ENCODE data around the gene ABCC5.
"Not testable (repeated sequence)": the region's sequence is repeated elsewhere in the genome, so short reads cannot be mapped to it uniquely, and the experiment has no call there.

ABCC5 gene

GRCh38 chr3:184017672-184018423 is at the start of gene ABCC5:
Gene ABCC5, minus strand, starts transcription at chr3:184017884. Its CDS starts 3,492 bp downstream, at chr3:184014392.
- DNase-seq (ENCODE audit: low read depth in 2 of 2): peak; percentile 57 to 69

GRCh38 chr3:184066211-184066610 is 48.5 kb upstream of the ABCC5 start:
- no peak for DNase-seq (ENCODE audit: low read depth in 2 of 2)

DNA sequence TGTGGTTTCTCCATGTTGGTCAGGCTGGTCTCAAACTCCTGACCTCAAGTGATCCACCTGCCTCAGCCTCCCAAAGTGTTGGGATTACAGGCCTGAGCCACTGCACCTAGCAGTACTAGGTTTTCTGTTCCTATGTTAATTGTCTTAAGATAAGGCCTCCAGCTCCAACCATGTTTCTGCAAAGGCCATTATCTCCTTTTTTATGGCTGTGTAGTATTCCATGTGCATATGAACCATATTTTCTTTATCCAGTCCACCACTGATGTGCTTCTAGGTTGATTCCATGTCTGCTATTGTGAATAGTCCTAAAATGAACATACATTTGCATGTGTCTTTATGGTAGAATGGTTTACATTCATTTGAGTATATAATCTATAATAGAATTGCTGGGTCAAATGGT is 45.0 kb upstream of the ABCC5 start:
- no peak for DNase-seq (ENCODE audit: low read depth in 2 of 2)

DNA sequence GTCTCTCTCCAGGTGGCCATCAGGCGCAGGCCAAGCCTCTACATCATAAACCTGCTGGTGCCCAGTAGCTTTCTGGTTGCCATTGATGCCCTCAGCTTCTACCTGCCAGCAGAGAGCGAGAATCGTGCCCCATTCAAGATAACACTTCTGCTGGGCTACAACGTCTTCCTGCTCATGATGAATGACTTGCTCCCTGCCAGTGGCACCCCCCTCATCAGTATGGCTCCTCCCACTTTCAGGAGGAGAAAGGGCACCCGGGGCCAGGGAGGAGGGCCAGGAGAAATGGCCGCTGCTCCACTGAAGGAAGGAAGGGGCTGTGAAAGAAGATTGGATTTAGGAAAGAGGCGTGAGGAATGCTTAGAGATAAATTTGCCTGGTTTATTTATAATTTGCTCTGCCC is 41.7 kb upstream of the ABCC5 start:
- no peak for DNase-seq (ENCODE audit: low read depth in 2 of 2)

DNA sequence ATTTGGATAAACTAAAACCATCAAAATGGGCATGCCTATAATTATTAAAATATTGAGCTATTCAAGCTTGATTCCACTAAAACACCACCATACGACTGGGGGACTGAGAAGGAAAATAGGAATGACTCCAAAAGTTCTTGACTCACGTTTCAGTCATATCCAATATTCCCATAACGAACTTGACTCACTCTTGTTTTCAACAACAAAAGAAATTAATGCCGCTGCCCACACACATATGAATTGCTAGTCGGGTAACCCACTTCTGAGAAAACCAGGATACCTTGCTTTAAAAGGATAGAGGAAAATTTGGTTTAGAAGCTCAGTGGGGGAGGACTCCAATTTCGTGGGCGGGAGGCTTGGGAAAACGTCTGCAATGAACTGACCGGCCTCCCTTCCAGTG is 40.3 kb upstream of the ABCC5 start:
- DNase-seq (ENCODE audit: low read depth in 2 of 2): no peak

GRCh38 chr3:184052767-184053166 is 35.1 kb upstream of the ABCC5 start, which contains the start of gene HTR3C:
Gene HTR3C, plus strand, starts transcription at chr3:184053047. Its CDS starts 34 bp downstream, at chr3:184053081.
- no peak for DNase-seq (ENCODE audit: low read depth in 2 of 2)

GRCh38 chr3:184050217-184050847 is 32.6 kb upstream of the ABCC5 start:
- no peak for DNase-seq (ENCODE audit: low read depth in 2 of 2)

GRCh38 chr3:184045995-184046394 is 28.3 kb upstream of the ABCC5 start:
- DNase-seq (ENCODE audit: low read depth in 2 of 2): no peak

DNA sequence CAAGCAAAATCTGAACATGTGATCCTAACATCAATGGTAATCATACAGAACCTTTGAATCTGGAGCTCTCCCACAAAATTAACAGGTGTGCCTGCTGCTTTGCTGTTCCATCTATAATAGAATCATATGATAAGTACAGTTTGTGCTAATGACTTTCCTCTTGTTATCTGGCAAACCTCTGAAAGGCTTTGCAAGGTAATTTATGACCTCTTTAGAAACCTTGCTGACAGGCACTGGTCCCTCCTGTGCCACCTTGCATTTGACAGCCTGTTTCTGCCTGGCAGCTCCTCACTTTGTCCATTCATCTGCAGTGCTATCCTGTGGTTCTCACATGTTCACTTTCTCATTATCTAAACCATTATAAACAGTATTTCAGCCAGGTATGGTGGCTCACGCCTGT is 24.9 kb upstream of the ABCC5 start:
- no peak for DNase-seq (ENCODE audit: low read depth in 2 of 2)

- DNase-seq (ENCODE audit: low read depth in 2 of 2): no peak
These were observed 22.3 kb upstream of the ABCC5 start for GRCh38 chr3:184040010-184040409.

- DNase-seq (ENCODE audit: low read depth in 2 of 2): no peak
These were observed 21.7 kb upstream of the ABCC5 start for GRCh38 chr3:184039414-184039813.

- not testable (repeated sequence) for DNase-seq (ENCODE audit: low read depth in 2 of 2)
These were observed 20.6 kb upstream of the ABCC5 start for GRCh38 chr3:184038307-184038706.

- no peak for DNase-seq (ENCODE audit: low read depth in 2 of 2)
These were observed 20.1 kb upstream of the ABCC5 start for GRCh38 chr3:184037816-184038215.

DNA sequence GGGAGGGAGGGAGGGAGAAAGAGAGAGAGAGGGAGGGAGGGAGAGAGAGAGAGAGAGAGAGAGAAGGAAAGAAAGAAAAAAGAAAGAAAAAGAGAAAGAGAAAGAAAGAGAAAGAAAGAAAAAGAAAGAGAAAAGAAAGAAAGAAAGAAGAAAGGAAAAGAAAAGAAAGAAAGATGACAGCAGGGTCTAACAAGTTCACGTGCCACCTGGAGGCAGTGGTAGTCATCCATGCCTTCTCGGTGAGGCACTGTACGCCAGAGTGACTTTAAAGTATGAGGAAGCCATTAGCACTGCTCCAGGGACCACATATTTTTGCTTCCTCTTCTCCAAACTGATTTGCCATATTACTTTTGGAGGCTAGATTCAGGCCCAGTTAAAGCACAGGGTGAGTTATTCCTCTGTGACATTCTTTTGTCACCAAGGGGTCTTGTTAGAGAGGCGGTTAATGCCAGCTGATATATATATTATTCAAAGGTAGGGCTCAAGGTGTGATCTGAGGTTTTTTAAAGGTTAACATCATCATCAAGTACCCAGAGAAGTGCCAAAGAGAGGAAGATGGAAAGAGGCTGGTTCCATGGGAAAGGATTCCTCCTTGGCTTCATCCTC is 13.6 kb upstream of the ABCC5 start, which contains the start of gene HTR3D:
TSS of gene HTR3D (plus strand) at position 556 of the 606 bp plus-strand sequence. CDS start at position 556, 0 bp downstream.
- DNase-seq (ENCODE audit: low read depth in 2 of 2): no peak

- no peak for DNase-seq (ENCODE audit: low read depth in 2 of 2)
These were observed 12.9 kb upstream of the ABCC5 start for GRCh38 chr3:184030536-184030935.

GRCh38 chr3:184029443-184029842 is 11.8 kb upstream of the ABCC5 start:
- DNase-seq (ENCODE audit: low read depth in 2 of 2): no peak

DNA sequence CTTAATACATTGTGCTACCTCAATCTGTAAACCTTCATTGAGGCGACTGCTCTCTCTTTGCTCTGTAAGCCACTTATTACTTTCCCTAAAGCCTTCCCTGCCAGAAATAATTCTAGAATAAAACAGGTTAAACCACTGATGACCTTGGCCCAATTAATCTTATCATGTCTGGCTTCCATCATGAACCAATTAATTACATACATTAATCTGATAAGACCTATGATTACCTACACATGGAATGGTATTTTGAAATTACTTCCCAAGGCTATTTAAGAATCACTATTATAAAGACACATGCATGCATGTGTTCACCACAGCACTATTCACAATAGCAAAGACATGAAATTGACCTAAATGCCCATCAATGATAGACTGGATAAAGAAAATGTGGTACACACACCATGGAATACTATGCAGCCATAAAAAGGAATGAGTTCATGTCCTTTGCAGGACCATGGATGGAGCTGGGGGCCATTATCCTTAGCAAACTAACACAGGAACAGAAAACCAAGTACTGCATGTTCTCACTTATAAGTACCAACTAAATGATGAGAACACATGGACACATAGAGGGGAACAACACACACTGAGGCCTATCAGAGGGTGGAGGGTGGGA is 10.7 kb upstream of the ABCC5 start:
- DNase-seq (ENCODE audit: low read depth in 2 of 2): not testable (repeated sequence)

DNA sequence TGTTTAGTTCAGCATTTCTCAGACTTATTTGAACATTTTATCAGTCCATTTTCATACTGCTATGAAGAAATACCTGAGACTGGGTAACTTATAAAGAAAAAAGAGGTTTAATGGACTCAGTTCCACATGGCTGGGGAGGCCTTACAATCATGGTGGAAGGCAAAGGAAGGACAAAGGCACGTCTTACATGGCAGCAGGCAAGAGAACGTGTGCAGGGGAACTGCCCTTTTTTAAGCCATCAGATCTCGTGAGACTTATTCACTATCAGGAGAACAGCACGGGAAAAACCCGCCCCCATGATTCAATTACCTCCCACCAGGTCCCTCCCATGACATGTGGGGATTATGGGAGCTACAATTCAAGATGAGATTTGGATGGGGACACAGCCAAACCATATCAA is 7.6 kb upstream of the ABCC5 start:
- not testable (repeated sequence) for DNase-seq (ENCODE audit: low read depth in 2 of 2)

- no peak for DNase-seq (ENCODE audit: low read depth in 2 of 2)
These were observed 4.6 kb upstream of the ABCC5 start for GRCh38 chr3:184022323-184022722.

DNA sequence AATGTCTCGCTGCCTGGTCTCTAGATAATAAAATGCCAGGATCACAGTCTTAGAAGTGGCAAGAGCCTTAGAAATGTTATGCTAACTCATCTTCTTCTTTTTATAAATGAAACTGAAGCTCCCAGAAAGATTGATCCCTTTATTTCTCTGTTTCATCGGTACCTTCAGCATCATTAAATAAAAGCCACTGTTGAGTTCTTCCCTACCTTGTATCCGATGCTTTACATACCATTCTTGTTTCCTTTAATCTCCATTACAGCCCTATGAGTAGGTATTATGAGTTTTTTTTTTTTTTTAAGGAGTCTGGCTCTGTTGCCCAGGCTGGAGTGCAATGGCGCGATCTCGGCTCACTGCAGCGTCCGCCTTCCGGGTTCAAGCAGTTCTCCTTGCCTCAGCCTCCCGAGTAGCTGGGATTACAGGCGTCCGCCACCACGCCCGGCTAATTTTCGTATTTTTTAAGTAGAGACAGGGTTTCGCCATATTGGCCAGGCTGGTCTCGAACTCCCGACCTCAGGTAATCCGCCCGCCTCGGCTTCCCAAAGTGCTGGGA is 815 bp upstream of the ABCC5 start:
- DNase-seq (ENCODE audit: low read depth in 2 of 2): no peak

DNA sequence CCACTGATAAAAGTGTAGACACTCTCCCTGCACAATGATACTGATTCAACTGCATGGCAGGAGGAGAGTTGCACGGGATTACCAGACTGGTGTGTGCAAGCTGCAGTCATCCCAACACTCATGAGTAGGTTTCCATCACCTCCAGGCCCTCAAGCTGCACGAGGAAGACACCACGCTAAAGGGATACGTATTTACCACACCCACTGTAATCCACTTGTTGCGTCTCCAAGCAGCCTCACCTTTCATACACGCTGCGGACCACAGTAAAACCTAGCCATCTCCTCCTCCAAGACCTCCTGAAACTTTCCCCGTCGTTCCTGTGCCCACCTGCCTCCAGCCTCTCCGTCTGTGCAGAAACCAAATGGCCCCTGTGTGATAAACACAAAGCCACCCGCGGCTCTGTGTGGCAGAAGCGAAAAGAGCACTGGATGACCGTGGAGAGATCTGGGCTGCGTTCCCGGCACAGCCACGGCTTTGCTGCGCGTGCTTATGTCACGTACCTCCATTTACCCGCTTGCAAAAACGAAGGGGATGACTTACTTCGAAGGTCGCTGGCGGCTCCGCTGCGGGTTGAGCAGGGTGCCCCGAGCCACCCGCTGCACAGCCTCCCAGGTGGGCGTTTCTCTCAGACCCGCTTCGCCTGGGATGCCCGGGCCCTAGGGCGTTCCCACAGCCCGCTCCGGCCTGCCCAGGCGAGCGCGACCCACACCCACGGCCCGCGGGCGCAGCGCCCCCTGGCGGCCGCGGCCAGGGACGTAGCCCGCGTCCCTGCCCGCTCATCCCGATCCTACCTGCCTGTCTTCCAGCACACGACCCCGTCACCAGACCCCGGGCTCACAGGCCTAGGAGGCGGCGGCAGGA is 643 bp downstream of the ABCC5 start:
- peak; percentile 8 to 19 for DNase-seq (ENCODE audit: low read depth in 2 of 2)

Data from stimulated activated CD8-positive, alpha-beta memory T cell treated with anti-CD3 and anti-CD28 coated beads, Interleukin-2, amount 100 ng/mL, for 1 hour (primary cell).